GM12878 (cell line): ENCODE measurements around the gene KHNYN.
"Not testable (repeated sequence)": the region's sequence is repeated elsewhere in the genome, so short reads cannot be mapped to it uniquely, and the experiment has no call there.

ENCODE experiments used
- CEBPB ChIP-seq, 2 experiments: fragments of 150-350 bp in 1 of 2; IDR thresholded peaks; 2 replicates each; pipeline ENCODE4 v1.6.1; 2012 to 2014; ENCODE audit warnings: low read depth in 2 of 2, low read length in 2 of 2, borderline replicate concordance in 1 of 2, inconsistent platforms in 1 of 2
- FOS ChIP-seq: IDR thresholded peaks from 3 replicates; pipeline ENCODE4 v1.6.1; 2011; ENCODE audit warnings: borderline replicate concordance; ENCODE audit not compliant: insufficient read length; ENCODE audit errors: extremely low read depth
- IKZF1 ChIP-seq: fragments of 450-650 bp; conservative IDR thresholded peaks from 2 replicates; pipeline ENCODE4 v1.6.1; 2017; ENCODE audit warnings: antibody characterized with exemption, mild to moderate bottlenecking
- MYC ChIP-seq: IDR thresholded peaks from 2 replicates; pipeline ENCODE4 v1.6.1; 2011; ENCODE audit warnings: mild to moderate bottlenecking, low read length, moderate library complexity, inconsistent platforms; ENCODE audit not compliant: insufficient read depth, insufficient replicate concordance, insufficient read length, severe bottlenecking
- NFXL1 ChIP-seq: fragments of 450-650 bp; IDR thresholded peaks from 2 replicates; pipeline ENCODE4 v1.6.1; 2017; ENCODE audit warnings: antibody characterized with exemption, mild to moderate bottlenecking, borderline replicate concordance
- NFYB ChIP-seq: IDR thresholded peaks from 2 replicates; pipeline ENCODE4 v1.6.1; 2011; ENCODE audit warnings: low read depth, mild to moderate bottlenecking, low read length, improper control_type of control experiment, moderate library complexity; ENCODE audit not compliant: insufficient read depth
- NR2C2 ChIP-seq: IDR thresholded peaks from 2 replicates; pipeline ENCODE4 v1.6.1; 2011; ENCODE audit warnings: borderline replicate concordance, low read depth; ENCODE audit not compliant: control insufficient read depth, insufficient read length
- NR2F1 ChIP-seq: fragments of 450-650 bp; conservative IDR thresholded peaks from 2 replicates; pipeline ENCODE4 v1.6.1; 2017; ENCODE audit warnings: mild to moderate bottlenecking
- SIX5 ChIP-seq: IDR thresholded peaks from 2 replicates; pipeline ENCODE4 v1.6.1; 2011; ENCODE audit warnings: mild to moderate bottlenecking, low read depth, low read length, moderate library complexity; ENCODE audit not compliant: severe bottlenecking
- SUZ12 ChIP-seq: fragments of 200-600 bp; sonication (generic); IDR thresholded peaks from one replicate; pipeline ENCODE4 v1.6.1; 2018; ENCODE audit warnings: antibody characterized with exemption, mild to moderate bottlenecking; ENCODE audit not compliant: unreplicated experiment
- TF ChIP-seq, protein P1 (sequence below): IDR thresholded peaks from 2 replicates; pipeline ENCODE4 v1.6.1; 2012; ENCODE audit warnings: mild to moderate bottlenecking, low read depth, low read length
- TF ChIP-seq, protein P2 (sequence below), 3 experiments: IDR thresholded peaks in 2 of 3; conservative IDR thresholded peaks in 1 of 3; 2 replicates each; pipeline ENCODE4 v1.5.1; 2011; ENCODE audit warnings: low read depth in 3 of 3, low read length in 3 of 3, mild to moderate bottlenecking in 3 of 3, control low read depth in 2 of 3, moderate library complexity in 2 of 3, inconsistent platforms in 1 of 3, mixed read lengths in 1 of 3; ENCODE audit not compliant: control insufficient read depth in 2 of 3, insufficient read depth in 1 of 3; ENCODE audit errors: extremely low read depth in 1 of 3

DNA sequence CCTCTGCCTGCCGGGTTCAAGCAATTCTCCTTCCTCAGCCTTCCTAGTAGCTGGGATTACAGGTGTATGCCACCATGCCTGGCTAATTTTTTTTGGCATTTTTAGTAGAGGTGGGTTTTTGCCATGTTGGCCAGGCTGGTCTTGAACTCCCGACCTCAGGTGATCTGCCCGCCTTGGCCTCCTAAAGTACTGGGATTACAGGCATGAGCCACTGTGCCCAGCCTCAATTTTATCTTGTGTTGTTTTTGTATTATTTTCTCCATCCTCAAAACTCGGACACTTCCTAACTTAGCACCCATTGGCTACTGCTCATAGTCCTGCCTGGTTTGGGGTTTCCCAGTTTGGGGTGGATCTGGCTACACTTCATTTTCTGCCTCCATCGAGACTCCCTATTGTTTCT, 42.2 kb upstream of the KHNYN start:
- TF ChIP-seq NR2C2; NFXL1; MYC; FOS; SUZ12; SIX5; CEBPB (IDR thresholded peaks at IDR 0.05; ENCODE audit: borderline replicate concordance in 1 of 2, low read depth in 2 of 2, low read length in 2 of 2); NR2F1; NFYB; IKZF1: not testable (repeated sequence)
- TF ChIP-seq, protein P1, sequence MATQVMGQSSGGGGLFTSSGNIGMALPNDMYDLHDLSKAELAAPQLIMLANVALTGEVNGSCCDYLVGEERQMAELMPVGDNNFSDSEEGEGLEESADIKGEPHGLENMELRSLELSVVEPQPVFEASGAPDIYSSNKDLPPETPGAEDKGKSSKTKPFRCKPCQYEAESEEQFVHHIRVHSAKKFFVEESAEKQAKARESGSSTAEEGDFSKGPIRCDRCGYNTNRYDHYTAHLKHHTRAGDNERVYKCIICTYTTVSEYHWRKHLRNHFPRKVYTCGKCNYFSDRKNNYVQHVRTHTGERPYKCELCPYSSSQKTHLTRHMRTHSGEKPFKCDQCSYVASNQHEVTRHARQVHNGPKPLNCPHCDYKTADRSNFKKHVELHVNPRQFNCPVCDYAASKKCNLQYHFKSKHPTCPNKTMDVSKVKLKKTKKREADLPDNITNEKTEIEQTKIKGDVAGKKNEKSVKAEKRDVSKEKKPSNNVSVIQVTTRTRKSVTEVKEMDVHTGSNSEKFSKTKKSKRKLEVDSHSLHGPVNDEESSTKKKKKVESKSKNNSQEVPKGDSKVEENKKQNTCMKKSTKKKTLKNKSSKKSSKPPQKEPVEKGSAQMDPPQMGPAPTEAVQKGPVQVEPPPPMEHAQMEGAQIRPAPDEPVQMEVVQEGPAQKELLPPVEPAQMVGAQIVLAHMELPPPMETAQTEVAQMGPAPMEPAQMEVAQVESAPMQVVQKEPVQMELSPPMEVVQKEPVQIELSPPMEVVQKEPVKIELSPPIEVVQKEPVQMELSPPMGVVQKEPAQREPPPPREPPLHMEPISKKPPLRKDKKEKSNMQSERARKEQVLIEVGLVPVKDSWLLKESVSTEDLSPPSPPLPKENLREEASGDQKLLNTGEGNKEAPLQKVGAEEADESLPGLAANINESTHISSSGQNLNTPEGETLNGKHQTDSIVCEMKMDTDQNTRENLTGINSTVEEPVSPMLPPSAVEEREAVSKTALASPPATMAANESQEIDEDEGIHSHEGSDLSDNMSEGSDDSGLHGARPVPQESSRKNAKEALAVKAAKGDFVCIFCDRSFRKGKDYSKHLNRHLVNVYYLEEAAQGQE: not testable (repeated sequence)
- TF ChIP-seq, protein P2, sequence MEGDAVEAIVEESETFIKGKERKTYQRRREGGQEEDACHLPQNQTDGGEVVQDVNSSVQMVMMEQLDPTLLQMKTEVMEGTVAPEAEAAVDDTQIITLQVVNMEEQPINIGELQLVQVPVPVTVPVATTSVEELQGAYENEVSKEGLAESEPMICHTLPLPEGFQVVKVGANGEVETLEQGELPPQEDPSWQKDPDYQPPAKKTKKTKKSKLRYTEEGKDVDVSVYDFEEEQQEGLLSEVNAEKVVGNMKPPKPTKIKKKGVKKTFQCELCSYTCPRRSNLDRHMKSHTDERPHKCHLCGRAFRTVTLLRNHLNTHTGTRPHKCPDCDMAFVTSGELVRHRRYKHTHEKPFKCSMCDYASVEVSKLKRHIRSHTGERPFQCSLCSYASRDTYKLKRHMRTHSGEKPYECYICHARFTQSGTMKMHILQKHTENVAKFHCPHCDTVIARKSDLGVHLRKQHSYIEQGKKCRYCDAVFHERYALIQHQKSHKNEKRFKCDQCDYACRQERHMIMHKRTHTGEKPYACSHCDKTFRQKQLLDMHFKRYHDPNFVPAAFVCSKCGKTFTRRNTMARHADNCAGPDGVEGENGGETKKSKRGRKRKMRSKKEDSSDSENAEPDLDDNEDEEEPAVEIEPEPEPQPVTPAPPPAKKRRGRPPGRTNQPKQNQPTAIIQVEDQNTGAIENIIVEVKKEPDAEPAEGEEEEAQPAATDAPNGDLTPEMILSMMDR (IDR thresholded peaks at IDR 0.05 in 2 of 3, conservative IDR thresholded peaks at IDR 0.05 in 1 of 3; ENCODE audit: control insufficient read depth in 2 of 3, extremely low read depth in 1 of 3, insufficient read depth in 1 of 3, low read depth in 3 of 3, low read length in 3 of 3): not testable (repeated sequence)
